DND-41 (cell line): ENCODE results near the gene ADGRA3.

ENCODE experiments used
- ATAC-seq: fragments of 200-7000 bp; cut with Tn5 transposase; 3 replicates; pipeline ENCODE4 v1.9.1; 2021; ENCODE audit warnings: low read depth; ENCODE audit not compliant: insufficient read depth
- DNase-seq: peaks from one replicate; pipeline ENCODE4 v3.0.0-alpha.2; 2020
- H2AFZ ChIP-seq: 2 replicates; pipeline ENCODE4 v1.6.0; 2012; ENCODE audit warnings: low read depth, low read length
- H3K27ac ChIP-seq: 2 replicates; pipeline ENCODE4 v1.5.1; 2012; ENCODE audit warnings: low read length, inconsistent platforms
- H3K27me3 ChIP-seq: fragments of 200-600 bp; sonication (generic); 2 replicates; pipeline ENCODE4 v1.6.0; 2012; ENCODE audit warnings: low read length, mild to moderate bottlenecking, inconsistent platforms; ENCODE audit not compliant: insufficient read depth, poor library complexity
- H3K36me3 ChIP-seq: 2 replicates; pipeline ENCODE4 v1.5.1; 2012; ENCODE audit warnings: low read length, inconsistent platforms; ENCODE audit not compliant: insufficient read depth
- H3K4me1 ChIP-seq: 2 replicates; pipeline ENCODE4 v1.5.1; 2012; ENCODE audit warnings: mild to moderate bottlenecking, low read length; ENCODE audit not compliant: insufficient read depth
- H3K4me2 ChIP-seq: 2 replicates; pipeline ENCODE4 v1.6.0; 2012; ENCODE audit warnings: mild to moderate bottlenecking, moderate library complexity, low read length, inconsistent platforms; ENCODE audit not compliant: insufficient read depth
- H3K4me3 ChIP-seq, 2 experiments: fragments of 200-600 bp in 1 of 2; shearing (Covaris generic) in 1 of 2; 2 replicates each; pipeline ENCODE4 v1.5.1; 2012 to 2016; ENCODE audit warnings: inconsistent platforms in 2 of 2, low read length in 2 of 2, mild to moderate bottlenecking in 2 of 2, low read depth in 1 of 2, moderate library complexity in 1 of 2
- H3K79me2 ChIP-seq: 2 replicates; pipeline ENCODE4 v1.6.0; 2012; ENCODE audit warnings: low read length, inconsistent platforms; ENCODE audit not compliant: insufficient read depth
- H3K9ac ChIP-seq: 2 replicates; pipeline ENCODE4 v1.6.0; 2012; ENCODE audit warnings: low read depth, mild to moderate bottlenecking, inconsistent platforms, low read length, moderate library complexity
- H3K9me3 ChIP-seq: 2 replicates; pipeline ENCODE4 v1.5.1; 2012; ENCODE audit warnings: low read length, moderate library complexity, mild to moderate bottlenecking, inconsistent platforms; ENCODE audit not compliant: insufficient read depth, severe bottlenecking
- H4K20me1 ChIP-seq: 2 replicates; pipeline ENCODE4 v1.6.0; 2012; ENCODE audit warnings: low read length; ENCODE audit not compliant: insufficient read depth
- EZH2 ChIP-seq: IDR thresholded peaks from 3 replicates; pipeline ENCODE4 v1.6.1; 2012; ENCODE audit warnings: borderline replicate concordance, low read depth, mild to moderate bottlenecking, moderate library complexity, low read length, inconsistent platforms; ENCODE audit not compliant: severe bottlenecking
- TF ChIP-seq, protein P1 (sequence below): IDR thresholded peaks from 2 replicates; pipeline ENCODE4 v1.5.1; 2012; ENCODE audit warnings: borderline replicate concordance, low read length, moderate library complexity, mild to moderate bottlenecking; ENCODE audit not compliant: poor library complexity, severe bottlenecking; ENCODE audit errors: extremely low read depth

The ADGRA3 gene

DNA sequence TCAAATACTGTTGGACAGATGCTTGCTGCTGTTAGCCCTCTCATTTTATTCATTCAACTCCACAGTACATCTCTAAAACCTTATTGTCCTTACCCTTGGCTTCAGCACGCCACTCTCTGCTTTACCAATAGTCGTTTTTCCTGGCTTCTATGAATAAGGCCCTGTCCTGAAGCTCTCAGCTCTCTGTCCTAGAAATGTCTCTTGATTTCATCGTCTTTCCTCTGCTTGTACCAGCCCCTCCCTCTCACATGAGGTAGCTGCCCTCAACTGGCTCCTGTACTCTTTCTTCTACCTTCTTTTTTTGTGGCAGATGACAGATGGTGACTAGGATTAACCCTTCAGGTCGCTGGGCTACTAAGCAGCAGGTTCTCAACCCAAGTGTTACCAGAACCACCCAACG lies 11.4 kb downstream of the ADGRA3 start:
- ATAC-seq: no peak
- Histone ChIP-seq H4K20me1 (peaks cover 6% of the 10 kb centered on the region; the same call in 1 of the 2 replicates), H3K79me2 (peaks cover 31% of the 10 kb centered on the region)

DNA sequence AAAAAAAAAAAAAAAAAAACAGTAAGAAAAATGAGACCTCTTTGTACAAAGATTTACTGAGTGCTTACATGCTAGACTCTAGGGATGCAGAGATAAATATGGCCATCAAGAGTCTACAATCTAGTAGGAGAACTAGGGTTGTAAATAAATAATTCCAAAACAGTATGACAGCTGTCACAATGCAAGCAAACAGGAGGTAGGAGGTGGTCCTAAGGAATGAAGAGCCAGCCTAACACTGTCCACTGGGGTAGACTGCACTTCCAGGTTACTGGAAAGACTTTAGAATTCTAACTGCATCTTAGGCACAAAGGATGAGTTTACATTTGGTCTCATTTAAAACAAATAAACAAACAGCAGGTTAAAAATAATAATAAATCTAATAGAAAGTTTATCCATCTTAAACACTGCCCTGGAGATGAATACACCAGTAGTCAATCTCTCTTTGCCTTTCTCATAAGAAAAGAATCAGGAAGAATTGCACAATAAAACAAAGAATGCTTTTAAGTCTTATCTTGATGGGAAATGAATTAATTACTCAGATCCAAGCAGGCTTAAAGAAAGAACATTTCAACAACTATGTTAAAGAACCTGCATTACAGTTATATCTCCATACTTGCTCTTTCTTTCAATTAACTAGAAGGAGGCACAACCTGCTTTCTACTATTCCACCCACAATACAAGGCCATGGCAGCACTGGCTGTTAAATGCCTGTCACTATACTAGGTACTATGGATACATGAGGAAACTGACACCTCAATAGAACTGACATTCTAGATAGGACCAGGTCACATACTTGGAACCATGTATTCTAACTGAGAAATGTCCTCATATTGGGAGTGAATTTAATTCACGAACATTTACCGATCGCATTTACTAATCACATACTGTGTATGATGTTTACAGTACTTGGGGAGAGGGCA lies 12.7 kb downstream of the ADGRA3 start:
- Histone ChIP-seq H3K27me3 (no peaks in the 10 kb centered on the region), H3K27ac (no peak overlapping the region), H3K4me1 (no peaks in the 10 kb centered on the region), H3K36me3 (no peaks in the 10 kb centered on the region), H4K20me1 (peaks cover 6% of the 10 kb centered on the region; the same call in 1 of the 2 replicates), H3K9ac (no peak overlapping the region), H3K4me3 (no peak overlapping the region), H3K9me3 (no peaks in the 10 kb centered on the region), H3K4me2 (no peak overlapping the region), H2AFZ (no peak overlapping the region), H3K79me2 (peaks cover 33% of the 10 kb centered on the region)
- ATAC-seq: no peak
- no peak for DNase-seq
- TF ChIP-seq, protein P1, sequence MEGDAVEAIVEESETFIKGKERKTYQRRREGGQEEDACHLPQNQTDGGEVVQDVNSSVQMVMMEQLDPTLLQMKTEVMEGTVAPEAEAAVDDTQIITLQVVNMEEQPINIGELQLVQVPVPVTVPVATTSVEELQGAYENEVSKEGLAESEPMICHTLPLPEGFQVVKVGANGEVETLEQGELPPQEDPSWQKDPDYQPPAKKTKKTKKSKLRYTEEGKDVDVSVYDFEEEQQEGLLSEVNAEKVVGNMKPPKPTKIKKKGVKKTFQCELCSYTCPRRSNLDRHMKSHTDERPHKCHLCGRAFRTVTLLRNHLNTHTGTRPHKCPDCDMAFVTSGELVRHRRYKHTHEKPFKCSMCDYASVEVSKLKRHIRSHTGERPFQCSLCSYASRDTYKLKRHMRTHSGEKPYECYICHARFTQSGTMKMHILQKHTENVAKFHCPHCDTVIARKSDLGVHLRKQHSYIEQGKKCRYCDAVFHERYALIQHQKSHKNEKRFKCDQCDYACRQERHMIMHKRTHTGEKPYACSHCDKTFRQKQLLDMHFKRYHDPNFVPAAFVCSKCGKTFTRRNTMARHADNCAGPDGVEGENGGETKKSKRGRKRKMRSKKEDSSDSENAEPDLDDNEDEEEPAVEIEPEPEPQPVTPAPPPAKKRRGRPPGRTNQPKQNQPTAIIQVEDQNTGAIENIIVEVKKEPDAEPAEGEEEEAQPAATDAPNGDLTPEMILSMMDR: no peak
- no peak for TF ChIP-seq EZH2

More for the DNA sequence above, 11.4 kb downstream of the ADGRA3 start:
- Histone ChIP-seq H3K27ac (no peak overlapping the region), H3K27me3 (no peaks in the 10 kb centered on the region), H3K4me2 (no peak overlapping the region), H3K9me3 (no peaks in the 10 kb centered on the region), H3K4me3 (no peak overlapping the region), H3K36me3 (no peaks in the 10 kb centered on the region), H2AFZ (no peak overlapping the region), H3K9ac (no peak overlapping the region), H3K4me1 (no peaks in the 10 kb centered on the region)
- no peak for DNase-seq
- TF ChIP-seq, protein P1: no peak
- no peak for TF ChIP-seq EZH2

DNA sequence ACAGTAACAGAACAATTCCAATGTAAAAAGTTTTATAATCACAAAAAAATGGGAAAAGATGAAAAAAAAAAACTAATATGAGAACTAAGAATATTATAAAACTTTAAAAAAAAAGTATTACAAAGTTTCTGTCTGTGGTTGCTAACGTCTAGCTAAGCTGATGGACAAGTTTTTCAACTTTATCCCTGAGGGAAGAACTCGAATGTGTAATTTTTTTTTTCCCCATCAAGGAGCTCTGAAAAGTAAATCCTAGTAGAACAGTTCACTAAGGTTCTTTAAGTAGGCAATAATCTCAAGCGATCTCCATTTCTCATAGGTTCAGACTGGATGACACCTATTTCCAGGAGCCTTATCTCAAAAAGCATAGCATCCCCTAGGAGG lies 14.2 kb downstream of the ADGRA3 start:
- H3K36me3 ChIP-seq: no peaks in the 10 kb centered on the region
- DNase-seq: no peak
- peaks cover 33% of the 10 kb centered on the region for H3K79me2 ChIP-seq
- H3K4me3 ChIP-seq: no peak overlapping the region
- H3K27me3 ChIP-seq: no peaks in the 10 kb centered on the region
- H2AFZ ChIP-seq: no peak overlapping the region
- peaks cover 6% of the 10 kb centered on the region; the same call in 1 of the 2 replicates for H4K20me1 ChIP-seq
- H3K9me3 ChIP-seq: no peaks in the 10 kb centered on the region
- H3K4me2 ChIP-seq: no peak overlapping the region
- H3K27ac ChIP-seq: no peak overlapping the region
- H3K4me1 ChIP-seq: no peaks in the 10 kb centered on the region
- no peak for ATAC-seq
- H3K9ac ChIP-seq: no peak overlapping the region
- no peak for TF ChIP-seq EZH2
- TF ChIP-seq, protein P1: no peak
